Measurements from ENCODE around the gene BNIP2. TPM values are rescaled to one million over a fixed set of nuclear protein-coding genes. Genes with fewer than 3 reads are reported as not detected.
"Not testable (repeated sequence)": the region's sequence is repeated elsewhere in the genome, so short reads cannot be mapped to it uniquely, and the experiment has no call there.

The BNIP2 gene
- total and polyA plus RNA-seq, 5 donors, result 62.8 to 85.8 (median 82.0) TPM

- Histone ChIP-seq H3K4me3 (ENCODE audit: low read length) (no peak overlapping the region), H3K9me3 (ENCODE audit: control insufficient read depth, low read length) (no peaks in the 10 kb centered on the region), H3K4me1 (ENCODE audit: control insufficient read depth, insufficient read depth, low read length) (no peaks in the 10 kb centered on the region), H3K27me3 (ENCODE audit: control insufficient read depth, insufficient read depth) (no peaks in the 10 kb centered on the region), H3K27ac (ENCODE audit: low read length) (no peak overlapping the region)
- no peak for ATAC-seq
- intact Hi-C loops (cut with DNase I), result no loop called here
- WGBS, result 85% methylated on average over 2 of the region's 2 CpGs
- no peak for DNase-seq
Measured at GRCh38 chr15:59642351-59642750, 46.8 kb downstream of the BNIP2 start.

DNA sequence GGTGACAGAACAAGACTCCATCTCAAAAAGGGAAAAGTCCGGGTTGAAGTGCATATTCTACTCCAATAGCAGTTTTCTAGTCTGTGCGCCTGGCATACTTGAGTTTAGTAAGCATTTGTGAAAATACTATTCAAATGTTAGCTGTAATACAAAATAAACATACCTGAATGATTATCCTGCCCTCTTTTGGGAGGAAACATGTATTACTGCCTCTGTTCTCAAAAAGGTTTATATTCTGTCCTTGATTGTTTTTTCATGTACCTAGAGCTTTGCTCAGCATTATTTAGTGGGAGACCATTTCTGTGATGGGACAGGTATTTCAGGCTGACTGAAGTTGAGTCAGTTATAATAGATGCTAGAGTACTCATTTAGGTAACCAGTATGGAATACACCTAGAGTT lies 51.6 kb downstream of the BNIP2 start:
- H3K4me1 ChIP-seq (ENCODE audit: control insufficient read depth, insufficient read depth, low read length); H3K4me3 ChIP-seq (ENCODE audit: low read length); H3K9me3 ChIP-seq (ENCODE audit: control insufficient read depth, low read length); H3K27ac ChIP-seq (ENCODE audit: low read length); DNase-seq; H3K27me3 ChIP-seq (ENCODE audit: control insufficient read depth, insufficient read depth); ATAC-seq; intact Hi-C loops (cut with DNase I): not testable (repeated sequence)
- 94% methylated on average over 2 of the region's 2 CpGs for WGBS

- intact Hi-C loops (cut with DNase I), result no loop called here
- no peak for DNase-seq
- WGBS, result 90% methylated on average over 3 of the region's 3 CpGs
Measured at GRCh38 chr15:59636184-59636583, 52.9 kb downstream of the BNIP2 start.

GRCh38 chr15:59632714-59633113 lies 56.4 kb downstream of the BNIP2 start:
- Histone ChIP-seq H3K9me3 (ENCODE audit: control insufficient read depth, low read length) (no peaks in the 10 kb centered on the region), H3K4me3 (ENCODE audit: low read length) (no peak overlapping the region), H3K27ac (ENCODE audit: low read length) (no peak overlapping the region), H3K27me3 (ENCODE audit: control insufficient read depth, insufficient read depth) (no peaks in the 10 kb centered on the region), H3K4me1 (ENCODE audit: control insufficient read depth, insufficient read depth, low read length) (no peaks in the 10 kb centered on the region)
- WGBS, result 51% methylated on average over 4 of the region's 4 CpGs
- intact Hi-C loops (cut with DNase I), result no loop called here
- DNase-seq (no peak), ATAC-seq (no peak)

More at GRCh38 chr15:59636184-59636583, 52.9 kb downstream of the BNIP2 start:
- Histone ChIP-seq H3K9me3 (ENCODE audit: control insufficient read depth, low read length) (no peaks in the 10 kb centered on the region), H3K4me1 (ENCODE audit: control insufficient read depth, insufficient read depth, low read length) (no peaks in the 10 kb centered on the region), H3K27ac (ENCODE audit: low read length) (no peak overlapping the region), H3K4me3 (ENCODE audit: low read length) (no peak overlapping the region), H3K27me3 (ENCODE audit: control insufficient read depth, insufficient read depth) (no peaks in the 10 kb centered on the region)
- ATAC-seq, result no peak

GRCh38 chr15:59622289-59622688 lies 66.8 kb downstream of the BNIP2 start:
- 24% methylated on average over 6 of the region's 6 CpGs for WGBS
- ATAC-seq, result peak; percentile 31 to 72
- DNase-seq, result peak; percentile 18 to 58 (median 49)

DNA sequence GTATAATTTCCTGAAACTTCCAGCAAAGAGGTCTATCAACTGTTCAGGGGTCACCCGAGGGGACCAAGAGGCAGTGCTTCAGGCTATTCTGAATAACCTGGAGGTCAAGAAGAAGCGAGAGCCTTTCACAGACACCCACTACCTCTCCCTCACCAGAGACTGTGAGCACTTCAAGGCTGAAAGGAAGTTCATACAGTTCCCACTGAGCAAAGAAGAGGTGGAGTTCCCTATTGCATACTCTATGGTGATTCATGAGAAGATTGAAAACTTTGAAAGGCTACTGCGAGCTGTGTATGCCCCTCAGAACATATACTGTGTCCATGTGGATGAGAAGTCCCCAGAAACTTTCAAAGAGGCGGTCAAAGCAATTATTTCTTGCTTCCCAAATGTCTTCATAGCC lies 70.7 kb downstream of the BNIP2 start:
- Histone ChIP-seq H3K9me3 (ENCODE audit: control insufficient read depth, low read length) (no peaks in the 10 kb centered on the region), H3K4me3 (ENCODE audit: low read length) (no peak overlapping the region), H3K27ac (ENCODE audit: low read length) (no peak overlapping the region), H3K4me1 (ENCODE audit: control insufficient read depth, insufficient read depth, low read length) (no peaks in the 10 kb centered on the region), H3K27me3 (ENCODE audit: control insufficient read depth, insufficient read depth) (no peaks in the 10 kb centered on the region)
- ATAC-seq (no peak), DNase-seq (no peak)
- 83% methylated on average over 4 of the region's 4 CpGs for WGBS
- intact Hi-C loops (cut with DNase I), result no loop called here

More at GRCh38 chr15:59622289-59622688, 66.8 kb downstream of the BNIP2 start:
- Histone ChIP-seq H3K4me1 (ENCODE audit: control insufficient read depth, insufficient read depth, low read length) (no peaks in the 10 kb centered on the region), H3K4me3 (ENCODE audit: low read length) (no peak overlapping the region), H3K9me3 (ENCODE audit: control insufficient read depth, low read length) (no peaks in the 10 kb centered on the region), H3K27me3 (ENCODE audit: control insufficient read depth, insufficient read depth) (no peaks in the 10 kb centered on the region), H3K27ac (ENCODE audit: low read length) (no peak overlapping the region)
- intact Hi-C loops (cut with DNase I), result loop anchor here in 1 of 4 donors (10.0 kb wide), 1 partner anchor 87 kb away; no protein-coding TSS in a partner anchor

DNA sequence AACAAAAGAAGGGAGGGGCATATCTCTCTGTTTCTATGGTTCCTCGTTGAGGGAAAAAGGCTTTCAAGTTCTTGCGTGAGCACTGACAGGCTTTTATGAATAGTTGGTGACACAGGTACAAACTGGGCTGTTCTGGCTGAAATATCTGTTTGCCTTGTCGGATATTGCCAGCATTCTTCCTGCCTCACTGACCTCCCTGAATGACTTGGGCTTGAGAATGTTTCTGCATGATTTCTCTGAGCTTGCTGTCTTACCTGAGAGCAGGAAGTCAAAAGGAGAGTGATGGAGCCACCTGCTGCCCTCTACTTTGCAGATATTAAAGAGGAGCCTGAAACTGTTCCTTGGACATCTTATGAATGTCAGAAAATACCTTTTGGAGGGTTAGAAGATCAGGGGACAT lies 72.7 kb downstream of the BNIP2 start:
- DNase-seq (no peak), ATAC-seq (no peak)
- H3K27me3 ChIP-seq (ENCODE audit: control insufficient read depth, insufficient read depth), result no peaks in the 10 kb centered on the region
- no peak overlapping the region for H3K4me3 ChIP-seq (ENCODE audit: low read length)
- no peaks in the 10 kb centered on the region for H3K4me1 ChIP-seq (ENCODE audit: control insufficient read depth, insufficient read depth, low read length)
- no peaks in the 10 kb centered on the region for H3K9me3 ChIP-seq (ENCODE audit: control insufficient read depth, low read length)
- H3K27ac ChIP-seq (ENCODE audit: low read length), result no peak overlapping the region
- intact Hi-C loops (cut with DNase I), result no loop called here
- WGBS, result 81% methylated on average over 3 of the region's 3 CpGs

DNA sequence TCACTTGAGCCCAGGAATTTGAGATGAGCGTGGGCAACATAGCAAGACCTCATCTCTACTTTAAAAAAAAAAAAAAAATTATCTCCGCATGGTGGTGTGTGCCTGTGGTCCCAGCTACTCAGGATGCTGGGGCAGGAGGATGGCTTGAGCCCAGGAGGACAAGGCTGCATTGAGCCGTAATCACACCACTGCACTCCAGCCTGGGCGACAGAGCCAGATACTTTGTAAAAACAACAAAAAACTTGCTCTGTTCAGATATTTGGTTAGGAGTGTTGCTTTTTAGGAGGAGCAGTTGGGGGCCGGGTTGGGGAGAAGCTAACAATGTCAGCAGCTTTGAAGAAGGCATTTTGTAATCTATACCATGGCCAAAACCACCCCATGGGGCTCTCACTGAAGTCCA lies 73.5 kb downstream of the BNIP2 start:
- WGBS, result 84% methylated on average over 5 of the region's 5 CpGs
- no peak overlapping the region for H3K27ac ChIP-seq (ENCODE audit: low read length)
- H3K4me1 ChIP-seq (ENCODE audit: control insufficient read depth, insufficient read depth, low read length), result no peaks in the 10 kb centered on the region
- DNase-seq (no peak), ATAC-seq (no peak)
- no peaks in the 10 kb centered on the region for H3K27me3 ChIP-seq (ENCODE audit: control insufficient read depth, insufficient read depth)
- intact Hi-C loops (cut with DNase I), result no loop called here
- no peaks in the 10 kb centered on the region for H3K9me3 ChIP-seq (ENCODE audit: control insufficient read depth, low read length)
- H3K4me3 ChIP-seq (ENCODE audit: low read length), result no peak overlapping the region

GRCh38 chr15:59614153-59614552 lies 75.0 kb downstream of the BNIP2 start:
- ATAC-seq (no peak), DNase-seq (no peak)
- H3K27me3 ChIP-seq (ENCODE audit: control insufficient read depth, insufficient read depth), result no peaks in the 10 kb centered on the region
- H3K9me3 ChIP-seq (ENCODE audit: control insufficient read depth, low read length), result no peaks in the 10 kb centered on the region
- intact Hi-C loops (cut with DNase I), result no loop called here
- H3K27ac ChIP-seq (ENCODE audit: low read length), result no peak overlapping the region
- 96% methylated on average over 7 of the region's 7 CpGs for WGBS
- H3K4me3 ChIP-seq (ENCODE audit: low read length), result no peak overlapping the region
- H3K4me1 ChIP-seq (ENCODE audit: control insufficient read depth, insufficient read depth, low read length), result no peaks in the 10 kb centered on the region

DNA sequence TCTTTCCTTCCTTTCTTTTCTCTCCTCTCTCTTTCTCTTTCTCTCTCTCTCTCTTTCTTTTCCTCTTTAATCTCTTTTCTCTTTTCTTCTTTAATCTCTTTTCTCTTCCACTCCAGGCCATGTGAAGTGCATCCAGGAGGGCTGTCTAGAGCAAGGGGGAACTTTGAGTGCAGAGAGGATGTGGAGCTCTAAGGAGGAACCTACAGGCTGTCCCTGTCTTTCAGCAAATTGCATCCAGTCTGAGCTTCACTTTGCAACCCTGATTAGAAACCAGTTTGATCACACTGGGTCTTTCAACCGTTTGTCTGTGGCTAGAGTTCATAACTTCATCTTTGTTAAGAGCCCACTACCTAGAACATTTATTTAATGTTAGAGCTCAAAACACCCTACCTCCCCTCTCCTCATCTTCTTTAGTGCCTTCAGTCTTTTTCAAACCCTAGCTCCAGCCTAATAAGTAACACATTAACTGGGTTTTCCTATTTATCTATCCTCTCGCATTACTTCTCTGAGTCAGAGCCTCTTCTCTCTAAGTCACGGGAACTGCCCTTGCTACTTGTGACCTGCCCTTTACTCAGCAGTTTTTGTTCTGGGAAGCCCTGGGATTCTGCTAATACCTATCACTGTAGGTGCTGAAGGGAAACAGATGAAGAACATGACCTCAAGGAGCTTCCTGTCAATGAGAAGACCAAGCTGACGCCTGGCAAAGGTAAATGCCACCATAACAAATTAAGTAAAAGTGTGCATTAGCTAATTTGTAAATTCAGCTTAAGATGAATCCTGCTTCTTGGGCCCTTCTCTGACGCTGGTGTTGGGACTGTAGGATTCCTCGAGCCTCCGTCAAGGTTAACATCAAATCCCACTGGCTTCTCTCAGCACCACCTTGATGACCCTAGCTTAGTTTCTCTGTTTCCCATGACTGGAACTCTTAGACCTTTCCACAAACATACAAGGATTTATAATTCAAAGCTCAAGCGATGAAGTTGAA lies 77.6 kb downstream of the BNIP2 start, which contains the start of gene GCNT3:
Gene GCNT3 (plus strand): TSS at position 508 of the 985 bp plus-strand sequence. CDS start 6,456 bp downstream, outside the sequence.
- H3K4me1 ChIP-seq (ENCODE audit: control insufficient read depth, insufficient read depth, low read length), result no peaks in the 10 kb centered on the region
- DNase-seq (no peak), ATAC-seq (no peak)
- no peak within 1 kb of the TSS for H3K27ac ChIP-seq (ENCODE audit: low read length)
- intact Hi-C loops (cut with DNase I), result no loop called here
- no peak within 1 kb of the TSS for H3K4me3 ChIP-seq (ENCODE audit: low read length)
- WGBS, result 75% methylated on average over 8 of the region's 8 CpGs
- no peaks in the 10 kb centered on the region for H3K27me3 ChIP-seq (ENCODE audit: control insufficient read depth, insufficient read depth)
- no peaks in the 10 kb centered on the region for H3K9me3 ChIP-seq (ENCODE audit: control insufficient read depth, low read length)

Data from right cardiac atrium (tissue), 5 donors.